Kidney (tissue), 14 donors: ENCODE measurements around the gene EPAS1. TPM values are rescaled to one million over a fixed set of nuclear protein-coding genes. Genes with fewer than 3 reads are reported as not detected.

Experiments used
- DNase-seq, 5 donors: peaks; one replicate each; pipeline ENCODE4 v3.0.0-alpha.2; 2013 to 2020
- FAIRE-seq: peaks from 2 replicates; lab custom pipeline; 2012; peaks lifted over from hg19 to GRCh38; lab: Jason Lieb, UNC
- H3K27ac ChIP-seq, 2 donors: one replicate each; pipeline ENCODE4 v1.7.0; 2013; ENCODE audit warnings: low read depth in 2 of 2, low read length in 2 of 2, inconsistent platforms in 1 of 2
- H3K27me3 ChIP-seq: one replicate; pipeline ENCODE4 v1.7.1; 2013; ENCODE audit warnings: low read length, inconsistent platforms; ENCODE audit not compliant: control insufficient read depth, insufficient read depth
- H3K36me3 ChIP-seq, 3 donors: one replicate each; pipeline versions ENCODE4 v1.7.0 to v1.7.1; 2013; ENCODE audit warnings: low read length in 3 of 3, control low read depth in 1 of 3, inconsistent platforms in 1 of 3; ENCODE audit not compliant: insufficient read depth in 3 of 3, control insufficient read depth in 2 of 3
- H3K4me1 ChIP-seq, 3 donors: one replicate each; pipeline versions ENCODE4 v1.7.0 to v1.7.1; 2013; ENCODE audit warnings: low read length in 3 of 3, inconsistent platforms in 1 of 3, low read depth in 1 of 3; ENCODE audit not compliant: control insufficient read depth in 2 of 3, insufficient read depth in 2 of 3
- H3K4me3 ChIP-seq, 3 donors: one replicate each; pipeline versions ENCODE4 v1.7.0 to v1.8.1; 2013; ENCODE audit warnings: low read length in 3 of 3, control low read depth in 1 of 3, inconsistent platforms in 1 of 3
- H3K9ac ChIP-seq, 3 donors: one replicate each; pipeline versions ENCODE4 v1.7.0 to v1.7.1; 2013; ENCODE audit warnings: low read length in 3 of 3, control low read depth in 1 of 3, inconsistent platforms in 1 of 3
- H3K9me3 ChIP-seq, 3 donors: one replicate each; pipeline versions ENCODE4 v1.7.0 to v1.7.1; 2013; ENCODE audit warnings: low read length in 3 of 3, control low read depth in 1 of 3, inconsistent platforms in 1 of 3; ENCODE audit not compliant: control insufficient read depth in 2 of 3, insufficient read depth in 1 of 3
- intact Hi-C: fragments of 100-400 bp; cut with DNase I; formaldehyde crosslinking; loops from one replicate; pipeline ENCODE4 v1.11.1; 2022
- polyA plus RNA-seq: library from polyadenylated mRNA; stranded (reverse); fragments of 350-450 nt; fragmentation: Illumina TruSeq; extraction: RNeasy Lipid Tissue Mini Kit (QIAGEN cat#74804); gene quantifications from one replicate; pipeline ENCODE4 v1.2.3, GENCODE V29; 2014; ENCODE audit warnings: low read depth, low replicate concordance; ENCODE audit not compliant: insufficient read depth
- total RNA-seq: library from RNA; stranded (reverse); fragmentation: NEBNext Ultra II Directional; extraction: Animal tissue kit (Norgen Biotek cat#: 25700); gene quantifications from one replicate; pipeline ENCODE4 v1.2.1, GENCODE V29; 2021
- TF ChIP-seq, protein P1 (sequence below): IDR thresholded peaks from 3 replicates; pipeline ENCODE4 v1.5.1; 2012; ENCODE audit warnings: mild to moderate bottlenecking, moderate library complexity, borderline replicate concordance; ENCODE audit not compliant: insufficient read depth; ENCODE audit errors: extremely low read depth
- donor health status: control.
- donor health status: control.
- donor health status: control.
- donor health status: control.
- donor health status: control.
- donor health status: DM: yes; HTN: yes; CAD: no.
- donor health status: Normal renal cell carcinoma (clear cell type).

Gene EPAS1
- total and polyA plus RNA-seq, 2 donors from 2014 or later = 142 to 398 TPM

DNA sequence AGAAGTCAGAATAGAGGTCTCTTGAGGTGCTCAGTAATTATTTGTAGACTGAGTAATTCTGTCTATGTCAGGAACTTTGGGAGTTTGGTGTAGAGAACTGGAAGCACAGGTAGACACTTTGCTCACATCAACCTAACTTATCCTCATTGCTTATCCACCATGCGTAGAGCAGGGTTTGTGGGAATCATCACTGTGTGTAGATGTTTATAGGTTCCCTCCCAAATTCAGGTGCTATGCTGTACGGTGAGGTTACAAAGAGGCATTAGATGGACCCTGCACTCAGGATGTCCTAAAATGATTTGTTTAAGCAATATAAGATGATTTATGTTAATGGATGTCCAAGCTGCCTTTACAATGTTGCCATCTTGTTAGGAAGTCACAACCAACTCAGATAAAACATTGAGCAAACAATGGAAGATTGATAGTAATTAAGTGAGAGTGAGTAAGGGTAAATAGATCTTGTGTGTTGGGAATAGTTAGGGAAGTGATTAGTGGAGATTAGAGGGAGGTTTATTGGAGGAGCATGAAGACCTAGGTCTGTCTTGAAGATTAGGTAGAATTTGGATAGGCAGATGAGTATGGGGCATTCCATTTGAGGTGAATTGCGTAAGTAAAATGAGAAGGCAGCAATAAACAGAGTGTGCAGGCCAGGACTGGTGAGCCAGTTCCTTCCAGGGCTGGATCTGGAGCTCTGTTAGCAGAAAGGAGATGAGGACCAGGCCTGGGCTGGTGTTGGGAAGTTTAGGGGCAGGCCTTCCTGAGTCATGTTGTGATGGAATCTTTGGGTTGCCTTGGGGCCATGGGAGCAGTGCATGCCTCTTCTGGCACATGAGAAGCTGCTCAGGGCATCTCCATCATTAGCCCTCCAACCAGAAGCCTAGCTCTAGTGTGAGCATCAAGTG lies 12.1 kb downstream of the EPAS1 start:
- H3K36me3 ChIP-seq = no peaks in the 10 kb centered on the region
- DNase-seq (no peak), FAIRE-seq (no peak)
- intact Hi-C loops = no loop called here
- H3K27ac ChIP-seq = peak overlapping the region in 1 of 2 donors; percentile 80
- no peak overlapping the region for H3K4me3 ChIP-seq
- no peaks in the 10 kb centered on the region for H3K9me3 ChIP-seq
- no peak overlapping the region for H3K9ac ChIP-seq
- H3K4me1 ChIP-seq = peaks cover 0 to 58% (median 44%) of the 10 kb centered on the region in 3 donors
- TF ChIP-seq, protein P1, sequence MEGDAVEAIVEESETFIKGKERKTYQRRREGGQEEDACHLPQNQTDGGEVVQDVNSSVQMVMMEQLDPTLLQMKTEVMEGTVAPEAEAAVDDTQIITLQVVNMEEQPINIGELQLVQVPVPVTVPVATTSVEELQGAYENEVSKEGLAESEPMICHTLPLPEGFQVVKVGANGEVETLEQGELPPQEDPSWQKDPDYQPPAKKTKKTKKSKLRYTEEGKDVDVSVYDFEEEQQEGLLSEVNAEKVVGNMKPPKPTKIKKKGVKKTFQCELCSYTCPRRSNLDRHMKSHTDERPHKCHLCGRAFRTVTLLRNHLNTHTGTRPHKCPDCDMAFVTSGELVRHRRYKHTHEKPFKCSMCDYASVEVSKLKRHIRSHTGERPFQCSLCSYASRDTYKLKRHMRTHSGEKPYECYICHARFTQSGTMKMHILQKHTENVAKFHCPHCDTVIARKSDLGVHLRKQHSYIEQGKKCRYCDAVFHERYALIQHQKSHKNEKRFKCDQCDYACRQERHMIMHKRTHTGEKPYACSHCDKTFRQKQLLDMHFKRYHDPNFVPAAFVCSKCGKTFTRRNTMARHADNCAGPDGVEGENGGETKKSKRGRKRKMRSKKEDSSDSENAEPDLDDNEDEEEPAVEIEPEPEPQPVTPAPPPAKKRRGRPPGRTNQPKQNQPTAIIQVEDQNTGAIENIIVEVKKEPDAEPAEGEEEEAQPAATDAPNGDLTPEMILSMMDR = no peak
- no peaks in the 10 kb centered on the region for H3K27me3 ChIP-seq

DNA sequence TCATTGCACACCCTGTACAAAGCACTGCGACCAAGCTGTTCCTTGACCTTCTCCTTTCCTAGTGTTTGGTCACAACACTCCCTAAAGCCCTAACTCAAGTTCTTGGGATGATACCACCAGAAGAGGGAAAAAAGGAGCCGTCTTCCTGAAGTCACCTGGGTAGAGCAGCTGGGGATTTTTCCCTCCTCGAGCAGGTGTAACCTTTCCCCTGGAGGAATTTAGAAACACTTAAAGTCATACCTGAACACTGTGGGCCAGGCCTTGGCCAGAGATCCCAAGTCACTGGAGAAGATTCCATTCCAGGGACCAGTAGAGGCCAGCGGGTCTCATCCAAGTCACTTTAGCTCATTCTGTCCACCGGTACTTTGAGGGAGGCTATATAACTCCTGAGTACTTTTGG lies 13.2 kb downstream of the EPAS1 start:
- H3K4me1 ChIP-seq = peaks cover 0 to 66% (median 50%) of the 10 kb centered on the region in 3 donors
- intact Hi-C loops = no loop called here
- TF ChIP-seq, protein P1 = no peak
- FAIRE-seq = no peak
- no peaks in the 10 kb centered on the region for H3K27me3 ChIP-seq
- H3K36me3 ChIP-seq = no peaks in the 10 kb centered on the region
- no peaks in the 10 kb centered on the region for H3K9me3 ChIP-seq
- peak overlapping the region in 1 of 2 donors; percentile 1 for H3K27ac ChIP-seq
- no peak overlapping the region for H3K9ac ChIP-seq
- no peak overlapping the region for H3K4me3 ChIP-seq
- no peak for DNase-seq

DNA sequence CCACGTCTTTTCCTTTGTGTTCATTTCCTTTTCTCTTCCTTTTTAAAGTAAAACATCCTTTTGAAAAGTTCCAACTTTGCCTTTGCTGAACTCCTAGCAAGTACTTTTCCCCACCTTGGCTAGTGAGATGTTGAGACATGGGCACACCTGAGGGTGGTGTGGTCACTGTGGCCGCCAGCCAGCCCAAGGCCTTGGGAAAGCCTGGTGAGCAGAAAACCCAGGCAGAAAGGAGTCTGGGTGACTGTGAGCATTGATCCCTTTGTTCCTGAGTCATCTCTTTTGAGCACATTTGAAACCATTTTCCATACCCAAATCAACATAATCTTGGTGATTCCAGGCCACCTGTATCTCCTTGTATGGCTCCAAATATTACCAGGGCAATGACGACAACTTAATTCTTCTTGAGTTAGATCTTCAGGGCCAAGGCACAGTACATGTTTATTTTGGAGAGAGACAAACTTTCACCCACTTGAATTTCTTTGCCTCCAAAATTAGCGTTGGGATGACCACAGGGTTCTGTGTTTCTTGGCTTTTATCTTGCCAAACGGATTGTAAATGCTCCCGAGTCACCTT lies 14.5 kb downstream of the EPAS1 start:
- TF ChIP-seq, protein P1 = no peak
- Histone ChIP-seq H3K27ac (peak overlapping the region; percentile 26 to 82), H3K4me1 (peaks cover 0 to 65% (median 50%) of the 10 kb centered on the region in 3 donors), H3K9me3 (no peaks in the 10 kb centered on the region), H3K27me3 (no peaks in the 10 kb centered on the region), H3K9ac (no peak overlapping the region), H3K36me3 (no peaks in the 10 kb centered on the region), H3K4me3 (no peak overlapping the region)
- FAIRE-seq (no peak), DNase-seq (no peak)
- intact Hi-C loops = no loop called here
